HG03025 (cell line): ENCODE results near the gene MED12L.
"Not testable (repeated sequence)": the region's sequence is repeated elsewhere in the genome, so short reads cannot be mapped to it uniquely, and the experiment has no call there.

Source experiments
- ATAC-seq: cut with Tn5 transposase; IDR thresholded peaks from one replicate; pipeline ENCODE4 v1.9.1; 2021; ENCODE audit warnings: mild to moderate bottlenecking, moderate library complexity; ENCODE audit not compliant: unreplicated experiment, low FRiP score

Gene MED12L

DNA sequence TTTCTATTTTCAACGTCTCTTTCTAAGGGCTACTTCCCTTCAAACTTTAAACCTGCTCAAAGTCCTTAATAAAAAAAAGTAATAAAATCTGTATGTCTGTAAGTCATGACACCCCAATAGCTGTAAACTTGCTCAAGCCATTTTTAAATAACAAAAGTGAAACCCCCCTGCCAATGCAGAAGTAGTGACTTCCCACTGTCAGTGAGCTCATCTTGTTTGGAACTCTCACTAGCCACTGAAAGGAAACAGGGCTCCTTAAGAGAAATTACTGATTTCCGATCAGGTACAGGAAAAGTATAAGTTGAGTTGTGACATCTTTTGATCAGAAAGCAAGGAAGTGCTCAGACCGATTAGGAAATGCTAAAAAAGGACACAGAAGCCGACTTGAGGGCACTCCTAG, 145.2 kb downstream of the MED12L start:
- no peak for ATAC-seq

DNA sequence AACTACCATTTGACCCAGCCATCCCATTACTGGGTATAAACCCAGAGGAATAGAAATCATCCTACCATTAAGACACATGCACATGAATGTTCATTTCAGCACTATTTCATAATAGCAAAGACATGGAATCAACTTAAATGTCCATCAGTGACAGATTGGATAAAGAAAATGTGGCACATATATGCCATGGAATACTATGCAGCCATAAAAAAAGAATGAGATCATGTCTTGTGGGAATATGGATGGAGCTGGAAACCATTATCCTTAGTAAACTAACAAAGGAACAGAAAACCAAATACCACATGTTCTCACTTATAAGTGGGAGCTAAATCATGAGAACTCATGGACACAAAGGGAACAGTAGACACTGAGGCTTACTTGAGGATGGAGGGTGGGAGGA, 146.9 kb downstream of the MED12L start:
- ATAC-seq, result not testable (repeated sequence)

DNA sequence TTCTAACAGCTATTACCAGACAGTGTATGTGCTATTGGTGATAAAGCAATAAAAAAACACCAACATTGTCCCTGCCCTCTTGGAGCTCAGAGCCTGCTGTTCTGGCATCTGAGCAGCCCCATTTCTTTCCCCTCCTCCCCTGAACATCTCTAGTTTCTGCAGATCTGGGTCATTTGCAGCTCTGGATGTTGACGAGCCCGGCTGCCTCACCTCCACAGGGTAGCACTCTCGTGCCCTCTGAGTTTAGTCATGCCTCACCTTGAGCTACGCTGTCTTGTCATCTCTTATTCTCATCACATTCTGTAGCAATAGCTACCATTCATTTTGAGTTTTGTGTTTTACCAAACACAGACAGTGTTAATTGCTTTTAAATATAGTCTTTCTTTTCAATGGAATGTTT, 147.5 kb downstream of the MED12L start:
- no peak for ATAC-seq

DNA sequence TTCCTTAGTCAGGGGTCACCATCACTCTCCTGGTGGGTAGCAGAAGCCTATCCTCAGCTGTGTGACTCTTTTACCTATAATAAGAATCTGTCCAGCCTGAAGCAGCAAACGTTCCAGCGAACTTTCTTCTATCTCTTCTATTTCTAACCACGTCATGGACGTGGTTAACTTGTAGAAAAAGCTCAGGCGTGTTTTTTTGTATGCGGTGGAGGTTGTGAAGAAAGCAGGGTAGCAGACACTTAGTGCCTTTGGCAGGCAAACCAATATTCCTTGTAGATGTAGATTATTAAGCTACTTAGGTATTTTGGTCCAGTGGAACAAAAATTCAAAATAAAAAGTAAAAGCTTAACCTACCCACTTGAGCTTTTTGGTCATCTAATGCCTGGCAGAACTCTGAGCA, 149.4 kb downstream of the MED12L start:
- ATAC-seq, result no peak

DNA sequence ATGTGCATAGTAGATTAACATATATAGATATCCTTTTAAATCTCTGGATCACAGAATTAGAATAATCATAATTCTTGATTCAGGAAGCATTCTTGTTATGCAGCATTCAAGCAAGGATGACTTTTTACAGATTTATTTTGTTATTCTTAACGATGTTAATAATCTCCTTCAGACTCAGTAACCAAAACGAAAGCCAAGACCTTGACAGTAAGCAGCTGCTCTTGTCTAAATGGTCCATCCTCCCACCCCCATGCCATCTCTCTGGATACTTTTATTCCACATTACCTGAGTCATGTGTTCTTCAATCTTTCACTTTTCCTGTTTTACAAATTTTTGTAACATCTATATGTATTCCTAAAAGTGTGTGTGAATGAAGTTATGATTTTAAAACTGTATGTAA, 150.9 kb downstream of the MED12L start:
- ATAC-seq, result no peak

DNA sequence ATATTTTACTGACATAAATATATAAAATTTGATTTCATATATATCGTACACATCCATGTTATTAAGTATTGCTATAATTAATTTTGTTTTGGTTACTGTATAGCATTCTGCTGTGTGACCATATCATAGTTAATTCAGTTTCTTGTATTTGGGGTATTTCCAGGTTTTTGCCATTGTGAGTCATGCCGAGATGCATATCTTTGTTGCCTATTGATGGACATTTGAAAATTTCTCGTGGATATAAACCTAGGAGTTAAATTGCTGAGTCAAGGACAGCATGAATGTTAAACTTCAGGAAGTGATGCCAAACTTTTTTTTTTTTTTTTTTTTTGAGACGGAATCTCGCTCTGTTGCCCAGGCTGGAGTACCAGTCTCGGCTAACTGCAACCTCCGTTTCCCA, 151.3 kb downstream of the MED12L start:
- no peak for ATAC-seq

DNA sequence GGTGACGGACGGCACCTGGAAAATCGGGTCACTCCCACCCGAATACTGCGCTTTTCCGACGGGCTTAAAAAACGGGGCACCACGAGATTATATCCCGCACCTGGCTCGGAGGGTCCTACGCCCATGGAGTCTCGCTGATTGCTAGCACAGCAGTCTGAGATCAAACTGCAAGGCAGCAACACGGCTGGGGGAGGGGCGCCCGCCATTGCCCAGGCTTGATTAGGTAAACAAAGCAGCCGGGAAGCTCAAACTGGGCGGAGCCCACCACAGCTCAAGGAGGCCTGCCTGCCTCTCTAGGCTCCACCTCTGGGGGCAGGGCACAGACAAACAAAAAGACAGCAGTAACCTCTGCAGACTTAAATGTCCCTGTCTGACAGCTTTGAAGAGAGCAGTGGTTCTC, 156.5 kb downstream of the MED12L start:
- not testable (repeated sequence) for ATAC-seq

DNA sequence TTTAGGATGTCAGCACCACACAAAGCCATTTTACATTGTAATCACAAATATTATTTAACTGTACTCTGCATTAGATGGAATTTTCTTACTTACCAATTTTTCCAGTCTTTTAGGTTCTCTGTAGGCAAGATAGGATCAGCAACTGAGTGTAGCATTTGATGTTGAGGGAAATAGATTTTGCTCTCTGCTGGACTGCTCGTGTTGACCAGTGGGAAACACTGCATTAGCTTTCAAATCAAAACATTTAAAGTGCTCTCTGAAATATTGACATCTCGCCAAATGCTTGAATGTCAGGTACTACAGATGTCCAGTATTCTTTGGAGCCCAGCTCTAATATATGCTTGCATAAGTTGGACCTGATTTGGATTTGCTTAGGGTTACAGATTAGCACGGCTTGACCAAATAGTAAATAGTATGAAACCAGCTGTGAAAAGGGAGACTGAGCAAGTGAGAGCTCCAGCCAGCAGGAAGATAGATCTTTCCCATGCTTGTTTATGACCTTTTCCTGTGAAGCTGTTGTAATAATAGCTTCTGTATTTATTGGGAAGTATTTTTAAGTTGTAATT, 163.4 kb downstream of the MED12L start:
- ATAC-seq, result no peak

DNA sequence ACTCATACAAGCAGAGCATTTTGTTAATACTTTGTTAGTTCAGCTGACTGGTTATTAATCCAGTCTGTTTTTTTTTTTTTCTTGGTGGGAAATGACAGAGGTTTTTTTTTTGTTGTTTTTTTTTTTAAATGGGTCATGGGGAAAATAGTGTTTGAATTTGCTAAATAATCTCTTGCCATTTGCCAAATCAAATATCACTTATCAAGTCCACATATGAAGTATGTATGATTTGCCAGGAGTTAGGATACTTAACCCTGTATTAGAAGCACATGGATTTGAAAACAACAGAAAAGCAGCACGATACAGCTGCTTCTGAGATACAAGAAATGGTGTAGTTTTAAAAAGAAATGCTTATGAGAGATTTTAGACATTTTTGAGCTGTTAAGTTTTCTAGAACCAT, 171.3 kb downstream of the MED12L start:
- ATAC-seq, result no peak

DNA sequence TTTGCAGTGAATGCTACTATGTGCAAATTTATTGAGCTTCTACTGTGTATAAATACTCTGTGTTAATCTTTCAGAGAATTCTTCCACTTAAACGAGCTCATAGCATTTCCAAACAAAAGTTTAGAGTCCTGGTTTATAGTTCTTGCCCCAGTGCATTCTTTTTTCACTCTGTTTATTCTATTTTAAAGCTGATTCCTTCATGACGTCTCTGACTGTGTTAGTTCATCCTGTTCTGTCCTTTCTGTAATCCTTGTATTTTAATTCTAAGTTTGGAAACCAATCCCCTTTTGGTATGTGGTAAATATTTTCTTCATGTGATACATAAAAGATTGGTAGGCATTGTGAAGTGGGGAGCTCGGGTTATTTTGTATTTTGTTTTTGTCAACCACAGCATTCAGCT, 174.2 kb downstream of the MED12L start:
- ATAC-seq, result no peak

DNA sequence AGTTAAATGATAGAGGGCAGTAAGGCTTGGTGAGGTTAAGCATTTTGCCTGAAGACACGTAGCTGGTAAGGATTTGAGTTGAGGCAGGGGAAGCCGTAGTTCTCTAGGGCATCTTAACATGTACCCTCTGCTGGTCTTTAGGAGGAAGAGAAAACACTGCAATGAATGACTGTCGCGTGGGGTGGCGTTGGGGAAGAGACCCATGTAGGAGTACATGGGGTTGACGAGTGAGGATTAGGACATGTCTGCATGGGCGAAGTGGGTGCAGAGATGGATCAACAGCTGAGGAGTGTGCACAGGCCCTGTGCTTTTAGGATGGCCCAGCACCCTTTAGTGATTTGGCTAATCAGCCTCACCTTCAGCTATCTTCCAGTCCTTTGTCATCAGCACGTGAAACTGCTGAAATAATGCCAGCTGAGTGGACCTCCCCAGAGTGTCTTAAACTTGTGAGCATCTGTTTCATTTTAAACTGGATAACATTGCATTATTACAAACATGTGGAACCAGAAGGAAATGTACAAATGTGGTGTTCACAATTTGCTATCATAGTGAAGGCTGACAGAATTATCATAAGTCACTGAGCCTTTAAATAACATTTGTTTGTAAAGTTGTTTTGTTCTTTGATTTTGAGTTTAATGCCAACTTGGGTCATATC, 177.5 kb downstream of the MED12L start:
- ATAC-seq, result no peak

DNA sequence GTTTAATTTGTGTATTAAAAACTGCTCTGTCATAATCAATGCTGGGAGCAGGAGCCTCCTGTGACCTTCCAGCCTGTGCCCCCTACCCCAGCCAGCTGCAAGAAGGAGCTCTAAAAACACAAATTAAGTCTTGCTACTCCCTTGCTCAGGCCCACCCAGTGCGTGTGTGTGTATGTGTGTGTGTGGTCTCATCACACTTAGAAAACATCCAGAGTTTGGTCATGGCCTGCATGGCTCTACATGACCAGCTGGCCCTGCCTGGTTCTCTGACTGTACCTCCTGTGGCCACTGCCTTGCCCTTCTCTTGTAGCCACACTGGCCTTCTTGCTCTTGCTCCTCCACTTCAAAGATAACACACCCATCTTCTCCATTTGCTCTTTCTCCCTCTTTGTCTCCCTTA, 179.1 kb downstream of the MED12L start:
- no peak for ATAC-seq

DNA sequence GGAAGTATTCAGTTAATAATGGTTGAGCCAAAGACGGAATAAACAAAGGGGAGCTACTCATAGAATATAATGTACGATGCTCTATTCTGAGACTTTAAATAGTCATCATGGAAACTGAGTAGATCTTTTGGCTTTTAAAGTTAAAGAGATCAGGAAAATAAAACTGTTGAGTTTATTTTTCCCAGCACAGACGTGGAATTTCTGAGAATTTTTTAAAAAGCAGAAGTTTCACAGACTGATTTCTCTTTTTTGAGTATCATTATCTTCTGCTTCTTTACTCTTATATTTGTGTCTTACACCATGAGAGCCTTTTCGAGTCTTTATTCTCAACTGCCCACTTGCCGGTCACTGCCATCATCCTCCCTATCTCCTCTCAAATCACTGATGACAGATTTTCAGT, 179.7 kb downstream of the MED12L start:
- no peak for ATAC-seq

DNA sequence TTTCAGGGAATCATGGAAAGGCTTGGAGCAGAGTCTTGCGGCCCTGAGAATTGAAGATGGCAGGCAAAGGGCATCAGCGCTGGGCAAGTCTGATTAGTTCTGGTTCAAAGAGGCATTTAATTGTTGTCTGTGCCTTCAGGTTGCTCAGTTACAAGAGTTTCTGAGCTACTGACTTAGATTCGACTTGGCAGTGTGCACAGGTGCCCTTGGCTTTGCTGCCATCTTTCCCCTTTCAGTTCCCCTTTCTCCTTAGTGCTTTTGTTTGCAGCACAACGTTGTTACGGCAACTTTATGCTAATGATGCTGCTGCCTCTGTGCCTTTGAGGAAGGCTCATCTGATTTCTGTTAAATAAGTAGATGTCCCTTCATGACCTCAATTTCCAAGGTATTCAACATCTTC, 180.4 kb downstream of the MED12L start:
- peak; percentile 97 for ATAC-seq

DNA sequence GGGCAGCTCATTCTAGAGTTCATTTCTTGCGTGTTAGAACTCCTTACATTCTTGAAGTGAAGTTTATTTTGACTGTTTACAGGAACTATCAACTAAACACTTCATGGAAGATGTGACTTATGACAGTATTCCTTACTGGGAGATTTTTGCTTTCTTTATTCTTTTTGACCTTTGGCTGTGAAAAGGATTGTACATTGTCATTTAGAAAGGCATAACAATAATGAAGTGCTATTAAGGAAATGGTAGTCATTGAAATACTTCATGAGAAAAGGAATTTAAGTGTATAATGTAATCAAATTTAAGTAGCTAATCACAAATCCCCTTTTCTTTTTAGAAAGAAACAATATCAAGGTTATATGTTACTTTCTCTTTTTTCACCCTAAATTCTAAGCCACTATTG, 181.6 kb downstream of the MED12L start:
- no peak for ATAC-seq

DNA sequence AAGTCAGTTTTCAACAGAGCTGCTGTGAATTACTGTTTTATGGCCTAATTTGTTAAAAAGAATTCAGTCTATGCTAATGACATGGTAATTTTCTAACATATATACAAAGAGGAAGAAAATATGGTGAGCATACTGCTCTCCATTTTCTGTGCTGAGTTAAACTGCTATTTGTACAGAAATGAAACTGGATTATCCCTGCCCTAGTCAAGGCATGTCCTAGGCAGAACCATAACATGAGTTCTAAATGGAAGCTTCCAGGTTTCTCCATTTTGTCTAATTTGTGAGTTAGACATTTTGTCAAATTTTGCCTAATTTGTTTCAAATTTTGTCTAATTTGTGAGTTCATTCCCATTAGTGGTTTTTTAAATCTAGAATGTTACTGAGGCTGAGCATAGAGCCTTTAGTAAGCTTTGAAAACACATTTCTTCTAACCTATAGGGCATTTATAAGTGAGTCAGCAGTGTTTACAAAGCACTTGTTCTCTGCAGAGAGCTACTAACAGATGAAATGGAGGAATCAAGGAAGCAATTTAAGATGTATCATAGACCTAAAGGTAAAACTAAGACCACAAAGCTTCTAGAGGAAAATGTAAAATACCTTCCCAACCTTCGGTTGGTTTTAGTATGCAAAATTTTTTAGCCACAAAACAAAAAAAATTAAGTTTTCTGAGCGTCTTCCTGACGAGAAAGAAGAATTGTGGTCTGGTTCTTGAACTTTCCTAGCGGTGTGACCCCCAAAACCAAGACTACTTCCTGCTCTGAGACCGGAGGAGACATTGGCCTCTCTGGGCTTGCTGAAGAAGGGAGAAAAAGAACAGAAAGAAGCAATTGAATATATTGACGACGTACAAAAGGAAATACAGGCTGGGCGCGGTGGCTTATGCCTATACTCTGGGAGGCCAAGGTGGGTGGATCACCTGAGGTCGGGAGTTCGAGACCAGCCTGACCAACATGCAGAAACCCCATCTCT, 183.1 kb downstream of the MED12L start:
- peak; percentile 51 for ATAC-seq

DNA sequence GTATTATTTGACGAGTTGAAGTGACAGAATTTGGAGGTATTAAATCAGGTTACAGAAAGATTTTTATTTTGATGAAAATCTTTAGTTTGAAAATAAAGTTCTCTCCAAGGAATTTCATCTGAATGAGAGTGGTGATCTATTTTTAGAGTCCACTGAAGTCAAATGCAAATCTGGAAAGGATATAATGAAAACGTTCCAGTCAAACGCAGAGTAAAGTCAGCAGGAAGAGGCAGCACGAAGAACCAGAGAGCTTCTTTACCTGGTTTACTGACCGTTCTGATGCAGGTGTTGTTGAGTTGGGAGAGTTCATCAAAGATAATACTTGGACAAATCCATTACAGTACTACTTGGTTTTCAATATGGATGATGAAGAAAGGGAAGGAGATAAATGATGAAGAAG, 184.2 kb downstream of the MED12L start:
- ATAC-seq, result no peak

DNA sequence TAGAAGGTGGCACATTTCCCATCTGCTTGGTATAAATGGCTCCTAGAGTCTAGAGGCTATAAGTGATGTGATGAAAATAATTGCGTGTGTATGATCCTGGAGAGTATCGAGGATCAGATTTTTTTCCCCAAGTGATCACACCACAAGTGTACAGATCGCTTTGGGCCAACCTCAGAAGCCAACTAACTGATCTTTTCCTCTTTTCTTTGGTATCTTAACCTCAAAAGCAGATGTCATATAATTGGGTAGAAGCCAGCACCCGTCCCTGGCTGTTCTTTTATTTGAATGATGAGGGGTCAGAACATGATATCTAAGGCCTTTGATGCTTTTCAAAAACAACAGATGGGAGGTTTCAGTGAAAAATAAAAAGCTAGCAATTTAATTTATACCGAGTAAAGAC, 189.6 kb downstream of the MED12L start:
- no peak for ATAC-seq

DNA sequence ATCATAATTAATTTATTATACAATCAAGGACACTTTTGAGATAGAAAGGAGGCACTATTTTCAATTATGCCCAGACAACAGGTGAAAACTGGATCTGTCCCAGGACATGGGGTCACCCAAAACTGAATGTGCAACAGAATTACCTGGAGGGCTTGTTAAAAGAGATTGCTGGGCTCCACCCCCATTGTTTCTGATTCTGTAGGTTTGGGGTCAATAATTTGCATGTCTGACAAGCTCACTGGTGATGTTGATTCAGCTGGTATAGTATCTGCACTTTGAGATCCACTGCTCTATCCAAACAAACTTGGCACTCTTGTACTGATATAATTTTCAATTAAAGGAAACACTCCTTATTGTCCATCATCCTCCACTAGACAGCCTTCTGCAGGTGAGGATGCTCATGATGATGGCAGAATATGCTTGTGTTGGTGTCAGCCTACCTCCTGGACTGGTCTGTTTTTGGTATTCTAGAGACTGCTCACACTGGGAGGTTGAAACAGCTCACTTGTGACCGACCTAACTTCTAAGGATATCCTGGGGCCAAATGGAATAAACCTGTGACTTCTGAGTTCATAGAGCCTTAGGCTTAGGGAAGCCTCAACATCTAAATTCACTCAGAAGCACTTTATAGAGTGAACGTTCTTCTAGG, 190.7 kb downstream of the MED12L start:
- ATAC-seq, result no peak

DNA sequence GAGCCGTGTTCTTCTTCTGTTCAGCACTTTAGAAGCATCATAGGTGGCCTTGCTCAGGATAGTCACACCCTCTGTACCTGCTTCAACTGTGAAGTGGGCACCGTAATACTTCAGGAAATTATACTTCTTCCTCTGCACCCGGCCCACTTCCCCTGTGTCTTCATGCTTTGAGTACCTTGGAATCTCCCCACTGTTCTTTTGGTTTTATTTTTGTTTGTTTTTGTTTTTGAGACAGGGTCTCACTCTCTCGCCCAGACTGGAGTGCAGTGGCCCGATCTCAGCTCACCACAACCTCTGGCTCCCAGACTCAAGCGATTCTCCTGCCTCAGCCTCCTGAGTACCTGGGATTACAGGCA, 191.2 kb downstream of the MED12L start:
- peak; percentile 52 for ATAC-seq

DNA sequence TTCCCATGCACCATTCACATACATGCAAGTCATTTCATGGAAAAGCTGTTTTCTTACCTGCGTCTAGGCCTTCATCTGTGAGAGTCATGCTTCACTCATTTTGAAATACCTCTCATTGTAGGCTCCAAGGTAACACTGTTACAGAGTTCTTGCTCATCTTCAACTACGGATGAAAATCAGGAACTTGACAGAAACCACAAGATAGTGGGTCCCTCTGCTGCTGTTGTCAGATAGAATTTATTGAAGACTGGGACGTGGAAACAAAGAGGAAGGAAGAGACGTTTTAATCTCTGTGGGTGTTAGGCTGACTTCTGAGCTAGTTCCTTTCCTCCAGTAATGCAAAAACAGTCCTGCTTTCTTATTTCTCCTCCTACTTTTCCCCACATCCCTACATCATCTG, 192.8 kb downstream of the MED12L start, which contains the start of gene P2RY14:
TSS of gene P2RY14 (minus strand) at position 313 of the 400 bp plus-strand sequence. CDS start 64,226 bp downstream, outside the sequence.
- ATAC-seq, result no peak
